GM23338 (cell line): ENCODE data around the gene LLGL2. TPM values are rescaled to one million over a fixed set of nuclear protein-coding genes. Genes with fewer than 3 reads are reported as not detected.

ENCODE experiments used
- ATAC-seq: fragments of 200-7000 bp; cut with Tn5 transposase; 3 replicates; pipeline ENCODE4 v1.9.1; 2020
- DNase-seq: peaks from one replicate; pipeline ENCODE4 v3.0.0-alpha.2; 2015; ENCODE audit warnings: low spot score
- H2AFZ ChIP-seq: fragments of 200-600 bp; sonication (generic); 2 replicates; pipeline ENCODE4 v1.8.0; 2016; ENCODE audit warnings: antibody characterized with exemption, mild to moderate bottlenecking, moderate library complexity
- H3F3A ChIP-seq: fragments of 200-600 bp; sonication (generic); replicated peaks from 2 replicates; pipeline ENCODE4 v1.8.0; 2017; ENCODE audit warnings: antibody characterized with exemption, mixed run types, low read depth
- H3K27ac ChIP-seq: fragments of 200-600 bp; sonication (generic); 2 replicates; pipeline ENCODE4 v1.6.1; 2016; ENCODE audit warnings: low read depth
- H3K27me3 ChIP-seq: fragments of 200-600 bp; sonication (generic); 2 replicates; pipeline ENCODE4 v1.8.0; 2016; ENCODE audit warnings: mild to moderate bottlenecking, mixed run types, moderate library complexity; ENCODE audit not compliant: insufficient read depth
- H3K36me3 ChIP-seq: fragments of 200-600 bp; sonication (generic); 2 replicates; pipeline ENCODE4 v1.8.0; 2016; ENCODE audit warnings: mild to moderate bottlenecking; ENCODE audit not compliant: insufficient read depth
- H3K4me1 ChIP-seq: fragments of 200-600 bp; sonication (generic); 2 replicates; pipeline ENCODE4 v1.8.0; 2016; ENCODE audit warnings: mild to moderate bottlenecking, moderate library complexity; ENCODE audit not compliant: insufficient read depth
- H3K4me2 ChIP-seq: fragments of 200-600 bp; sonication (generic); 2 replicates; pipeline ENCODE4 v1.7.1; 2017; ENCODE audit warnings: mixed run types
- H3K4me3 ChIP-seq: fragments of 200-600 bp; sonication (generic); 2 replicates; pipeline ENCODE4 v1.6.1; 2016; ENCODE audit warnings: mixed run types
- H3K79me2 ChIP-seq: fragments of 200-600 bp; sonication (generic); replicated peaks from 2 replicates; pipeline ENCODE4 v1.8.0; 2017; ENCODE audit warnings: mild to moderate bottlenecking; ENCODE audit not compliant: insufficient read depth
- H3K9me2 ChIP-seq: fragments of 200-600 bp; sonication (generic); 2 replicates; pipeline ENCODE4 v1.8.0; 2017; ENCODE audit not compliant: insufficient read depth
- H4K20me1 ChIP-seq: fragments of 200-600 bp; sonication (generic); replicated peaks from 2 replicates; pipeline ENCODE4 v1.8.0; 2017; ENCODE audit warnings: mild to moderate bottlenecking; ENCODE audit not compliant: insufficient read depth
- H3K27ac Mint-ChIP-seq: 2 replicates; pipeline ENCODE4 v1.8.0; 2020; ENCODE audit warnings: inconsistent platforms, mild to moderate bottlenecking, moderate library complexity, mixed read lengths
- H3K27me3 Mint-ChIP-seq: 3 replicates; pipeline ENCODE4 v1.8.0; 2022; ENCODE audit warnings: low read depth, mild to moderate bottlenecking, moderate library complexity, mixed read lengths, inconsistent platforms; ENCODE audit not compliant: insufficient read depth, poor library complexity
- H3K36me3 Mint-ChIP-seq: 3 replicates; pipeline ENCODE4 v1.8.0; 2021; ENCODE audit warnings: low read depth, mild to moderate bottlenecking, inconsistent platforms, moderate library complexity, mixed read lengths
- H3K4me1 Mint-ChIP-seq: 3 replicates; pipeline ENCODE4 v1.8.0; 2020; ENCODE audit warnings: mild to moderate bottlenecking, inconsistent platforms, mixed read lengths
- H3K4me3 Mint-ChIP-seq: 3 replicates; pipeline ENCODE4 v1.8.0; 2021; ENCODE audit warnings: moderate library complexity, mild to moderate bottlenecking, inconsistent platforms, mixed read lengths
- H3K9me3 Mint-ChIP-seq: 3 replicates; pipeline ENCODE4 v1.8.0; 2020; ENCODE audit warnings: moderate library complexity, mild to moderate bottlenecking, inconsistent platforms, mixed read lengths
- EZH2 ChIP-seq: fragments of 200-600 bp; sonication (generic); IDR thresholded peaks from one replicate; pipeline ENCODE4 v1.8.0; 2017; ENCODE audit warnings: antibody characterized with exemption, mild to moderate bottlenecking, low read depth; ENCODE audit not compliant: unreplicated experiment
- EZH2phosphoT487 ChIP-seq: fragments of 200-600 bp; sonication (generic); IDR thresholded peaks from one replicate; pipeline ENCODE4 v1.8.1; 2018; ENCODE audit warnings: antibody characterized with exemption; ENCODE audit not compliant: unreplicated experiment
- POLR2AphosphoS5 ChIP-seq: IDR thresholded peaks from 2 replicates; pipeline ENCODE4 v1.6.1; 2016; ENCODE audit warnings: antibody characterized with exemption, low read depth
- ZNF331 ChIP-seq: fragments of 250-450 bp; sonication (Bioruptor Pico); IDR thresholded peaks from 2 replicates; pipeline ENCODE4 v1.5.0; 2020; ENCODE audit warnings: low read depth, mild to moderate bottlenecking, moderate library complexity
- polyA plus RNA-seq: library from polyadenylated mRNA; unstranded; fragments of >200 nt; fragmentation: Nextera tagmentation; extraction: Ambion mirVana; gene quantifications from 2 replicates; pipeline ENCODE4 v1.2.1, GENCODE V29; 2016
- total RNA-seq: library from RNA; depleted of rRNA; stranded (reverse); fragments of >200 nt; shearing (Covaris generic); gene quantifications from 2 replicates; pipeline ENCODE4 v1.2.3, GENCODE V29; 2014
- TF ChIP-seq, protein P1 (sequence below), 2 experiments: fragments of 200-600 bp in 1 of 2; sonication (generic) in 1 of 2; conservative IDR thresholded peaks; 2 replicates each; pipeline versions ENCODE4 v1.5.1 to v1.6.1; 2016 to 2017; ENCODE audit warnings: antibody characterized with exemption in 2 of 2, low read depth in 2 of 2, mild to moderate bottlenecking in 2 of 2, moderate library complexity in 1 of 2
- TF ChIP-seq, protein P2 (sequence below): fragments of 250-450 bp; sonication (Bioruptor Pico); IDR thresholded peaks from 2 replicates; pipeline ENCODE4 v1.5.0; 2020; ENCODE audit warnings: mild to moderate bottlenecking, moderate library complexity

The LLGL2 gene
- total and polyA plus RNA-seq, 2 experiments from 2014 or later: 62.5 to 78.5 TPM

DNA sequence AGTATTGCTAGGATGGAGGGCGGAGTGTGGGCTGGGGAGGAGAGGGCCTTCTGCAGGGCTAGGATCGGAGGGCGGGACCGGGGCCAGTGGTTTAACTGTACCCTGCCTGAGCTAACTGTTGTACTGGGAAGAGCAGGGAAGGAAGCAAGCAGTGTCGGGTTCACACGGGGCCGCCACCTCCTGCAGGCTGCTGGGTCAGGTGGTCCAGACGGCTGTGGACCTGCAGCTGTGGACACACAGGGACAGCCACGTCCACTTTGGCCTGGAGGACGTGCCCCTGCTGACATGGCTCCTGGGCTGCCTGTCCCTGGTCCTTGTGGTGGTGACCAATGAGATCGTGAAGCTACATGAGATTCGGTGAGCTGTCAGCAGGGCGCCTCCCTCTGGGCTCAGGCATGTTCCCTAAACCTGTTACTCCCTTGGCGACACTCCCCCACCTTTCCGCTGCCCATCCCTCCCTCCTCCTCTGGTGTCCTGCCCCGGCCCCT is 26.7 kb upstream of the LLGL2 start:
- no peaks in the 10 kb centered on the region for H3K9me3 Mint-ChIP-seq
- peaks cover 10% of the 10 kb centered on the region; the same call in 2 of the 3 replicates for H3K36me3 Mint-ChIP-seq
- no peaks in the 10 kb centered on the region; the same call in 2 of the 3 replicates for H3K4me1 Mint-ChIP-seq
- H3K27ac Mint-ChIP-seq: no peak overlapping the region
- H3K4me1 ChIP-seq: no peaks in the 10 kb centered on the region
- no peak overlapping the region for H3K4me3 Mint-ChIP-seq
- TF ChIP-seq, protein P1, sequence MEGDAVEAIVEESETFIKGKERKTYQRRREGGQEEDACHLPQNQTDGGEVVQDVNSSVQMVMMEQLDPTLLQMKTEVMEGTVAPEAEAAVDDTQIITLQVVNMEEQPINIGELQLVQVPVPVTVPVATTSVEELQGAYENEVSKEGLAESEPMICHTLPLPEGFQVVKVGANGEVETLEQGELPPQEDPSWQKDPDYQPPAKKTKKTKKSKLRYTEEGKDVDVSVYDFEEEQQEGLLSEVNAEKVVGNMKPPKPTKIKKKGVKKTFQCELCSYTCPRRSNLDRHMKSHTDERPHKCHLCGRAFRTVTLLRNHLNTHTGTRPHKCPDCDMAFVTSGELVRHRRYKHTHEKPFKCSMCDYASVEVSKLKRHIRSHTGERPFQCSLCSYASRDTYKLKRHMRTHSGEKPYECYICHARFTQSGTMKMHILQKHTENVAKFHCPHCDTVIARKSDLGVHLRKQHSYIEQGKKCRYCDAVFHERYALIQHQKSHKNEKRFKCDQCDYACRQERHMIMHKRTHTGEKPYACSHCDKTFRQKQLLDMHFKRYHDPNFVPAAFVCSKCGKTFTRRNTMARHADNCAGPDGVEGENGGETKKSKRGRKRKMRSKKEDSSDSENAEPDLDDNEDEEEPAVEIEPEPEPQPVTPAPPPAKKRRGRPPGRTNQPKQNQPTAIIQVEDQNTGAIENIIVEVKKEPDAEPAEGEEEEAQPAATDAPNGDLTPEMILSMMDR (conservative IDR thresholded peaks at IDR 0.05; ENCODE audit: low read depth in 2 of 2): peak in 1 of 2 experiments; percentile 47; a peak in 2 of 4 replicates
- no peak for TF ChIP-seq EZH2phosphoT487
- ATAC-seq (peak; percentile 33), DNase-seq (peak; percentile 47)
- H3F3A ChIP-seq: no peaks in the 10 kb centered on the region
- H3K4me3 ChIP-seq: no peak overlapping the region
- H3K27me3 Mint-ChIP-seq: peaks cover 3% of the 10 kb centered on the region
- H3K36me3 ChIP-seq: no peaks in the 10 kb centered on the region
- H2AFZ ChIP-seq: no peak overlapping the region
- 0 out of 2 replicates have a peak overlapping the region, but pooled peaks have one; percentile 50 for H3K27ac ChIP-seq
- H3K27me3 ChIP-seq: no peaks in the 10 kb centered on the region
- H3K9me2 ChIP-seq: no peaks in the 10 kb centered on the region
- no peak overlapping the region for H3K4me2 ChIP-seq
- no peaks in the 10 kb centered on the region for H4K20me1 ChIP-seq
- H3K79me2 ChIP-seq: no peaks in the 10 kb centered on the region

DNA sequence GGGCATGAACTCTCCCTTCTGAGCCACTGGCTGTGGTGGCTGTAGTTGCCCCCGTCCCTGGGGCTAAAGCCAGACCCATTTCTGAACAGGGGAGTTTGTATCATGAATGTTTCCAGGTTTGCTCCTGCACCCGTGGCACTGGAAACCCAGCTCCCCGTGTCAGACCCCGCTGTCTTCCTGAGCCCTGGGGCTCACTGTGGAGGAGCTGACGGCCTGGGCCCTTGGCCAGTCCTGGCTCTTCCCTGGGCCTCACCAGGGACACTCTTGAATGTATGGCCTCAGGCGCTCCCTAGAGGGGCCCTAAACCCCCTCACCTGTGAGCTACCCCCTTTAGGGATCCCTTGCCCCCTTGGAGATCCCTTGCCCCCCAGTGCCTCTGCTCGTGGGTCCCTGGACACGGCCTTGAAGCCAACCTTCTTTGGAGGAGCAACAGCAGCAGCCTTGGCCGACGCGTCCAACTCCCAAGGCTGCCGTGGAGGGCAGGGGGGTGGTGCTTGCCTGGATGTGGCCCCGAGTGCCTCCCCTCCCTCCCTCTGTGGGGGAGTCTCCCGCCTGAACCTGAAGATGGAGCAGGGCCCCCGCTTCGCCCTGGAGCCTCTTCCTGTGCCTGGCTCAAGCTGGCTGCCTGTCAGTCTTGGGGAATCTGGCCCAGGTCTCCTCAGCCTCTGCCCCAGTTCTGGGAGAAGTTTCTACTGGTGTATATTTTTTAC is 26.0 kb upstream of the LLGL2 start:
- H3K27me3 Mint-ChIP-seq: peaks cover 4% of the 10 kb centered on the region
- H3K27ac Mint-ChIP-seq: no peak overlapping the region
- ATAC-seq: no peak; the same call in 2 of the 3 replicates

More for the DNA sequence above, 26.0 kb upstream of the LLGL2 start:
- Mint-ChIP-seq H3K36me3 (peaks cover 10% of the 10 kb centered on the region; the same call in 2 of the 3 replicates), H3K9me3 (no peaks in the 10 kb centered on the region), H3K4me1 (no peaks in the 10 kb centered on the region; the same call in 2 of the 3 replicates), H3K4me3 (no peak overlapping the region)
- Histone ChIP-seq H2AFZ (no peak overlapping the region), H3K36me3 (no peaks in the 10 kb centered on the region), H3F3A (no peaks in the 10 kb centered on the region), H3K27me3 (no peaks in the 10 kb centered on the region), H4K20me1 (no peaks in the 10 kb centered on the region), H3K4me2 (no peak overlapping the region), H3K4me1 (no peaks in the 10 kb centered on the region), H3K4me3 (no peak overlapping the region), H3K27ac (0 out of 2 replicates have a peak overlapping the region, but pooled peaks have one; percentile 50), H3K9me2 (no peaks in the 10 kb centered on the region), H3K79me2 (no peaks in the 10 kb centered on the region)
- TF ChIP-seq ZNF331 (no peak), EZH2phosphoT487 (no peak), EZH2 (no peak), POLR2AphosphoS5 (no peak; the same call in 1 of the 2 replicates)
- TF ChIP-seq, protein P2, sequence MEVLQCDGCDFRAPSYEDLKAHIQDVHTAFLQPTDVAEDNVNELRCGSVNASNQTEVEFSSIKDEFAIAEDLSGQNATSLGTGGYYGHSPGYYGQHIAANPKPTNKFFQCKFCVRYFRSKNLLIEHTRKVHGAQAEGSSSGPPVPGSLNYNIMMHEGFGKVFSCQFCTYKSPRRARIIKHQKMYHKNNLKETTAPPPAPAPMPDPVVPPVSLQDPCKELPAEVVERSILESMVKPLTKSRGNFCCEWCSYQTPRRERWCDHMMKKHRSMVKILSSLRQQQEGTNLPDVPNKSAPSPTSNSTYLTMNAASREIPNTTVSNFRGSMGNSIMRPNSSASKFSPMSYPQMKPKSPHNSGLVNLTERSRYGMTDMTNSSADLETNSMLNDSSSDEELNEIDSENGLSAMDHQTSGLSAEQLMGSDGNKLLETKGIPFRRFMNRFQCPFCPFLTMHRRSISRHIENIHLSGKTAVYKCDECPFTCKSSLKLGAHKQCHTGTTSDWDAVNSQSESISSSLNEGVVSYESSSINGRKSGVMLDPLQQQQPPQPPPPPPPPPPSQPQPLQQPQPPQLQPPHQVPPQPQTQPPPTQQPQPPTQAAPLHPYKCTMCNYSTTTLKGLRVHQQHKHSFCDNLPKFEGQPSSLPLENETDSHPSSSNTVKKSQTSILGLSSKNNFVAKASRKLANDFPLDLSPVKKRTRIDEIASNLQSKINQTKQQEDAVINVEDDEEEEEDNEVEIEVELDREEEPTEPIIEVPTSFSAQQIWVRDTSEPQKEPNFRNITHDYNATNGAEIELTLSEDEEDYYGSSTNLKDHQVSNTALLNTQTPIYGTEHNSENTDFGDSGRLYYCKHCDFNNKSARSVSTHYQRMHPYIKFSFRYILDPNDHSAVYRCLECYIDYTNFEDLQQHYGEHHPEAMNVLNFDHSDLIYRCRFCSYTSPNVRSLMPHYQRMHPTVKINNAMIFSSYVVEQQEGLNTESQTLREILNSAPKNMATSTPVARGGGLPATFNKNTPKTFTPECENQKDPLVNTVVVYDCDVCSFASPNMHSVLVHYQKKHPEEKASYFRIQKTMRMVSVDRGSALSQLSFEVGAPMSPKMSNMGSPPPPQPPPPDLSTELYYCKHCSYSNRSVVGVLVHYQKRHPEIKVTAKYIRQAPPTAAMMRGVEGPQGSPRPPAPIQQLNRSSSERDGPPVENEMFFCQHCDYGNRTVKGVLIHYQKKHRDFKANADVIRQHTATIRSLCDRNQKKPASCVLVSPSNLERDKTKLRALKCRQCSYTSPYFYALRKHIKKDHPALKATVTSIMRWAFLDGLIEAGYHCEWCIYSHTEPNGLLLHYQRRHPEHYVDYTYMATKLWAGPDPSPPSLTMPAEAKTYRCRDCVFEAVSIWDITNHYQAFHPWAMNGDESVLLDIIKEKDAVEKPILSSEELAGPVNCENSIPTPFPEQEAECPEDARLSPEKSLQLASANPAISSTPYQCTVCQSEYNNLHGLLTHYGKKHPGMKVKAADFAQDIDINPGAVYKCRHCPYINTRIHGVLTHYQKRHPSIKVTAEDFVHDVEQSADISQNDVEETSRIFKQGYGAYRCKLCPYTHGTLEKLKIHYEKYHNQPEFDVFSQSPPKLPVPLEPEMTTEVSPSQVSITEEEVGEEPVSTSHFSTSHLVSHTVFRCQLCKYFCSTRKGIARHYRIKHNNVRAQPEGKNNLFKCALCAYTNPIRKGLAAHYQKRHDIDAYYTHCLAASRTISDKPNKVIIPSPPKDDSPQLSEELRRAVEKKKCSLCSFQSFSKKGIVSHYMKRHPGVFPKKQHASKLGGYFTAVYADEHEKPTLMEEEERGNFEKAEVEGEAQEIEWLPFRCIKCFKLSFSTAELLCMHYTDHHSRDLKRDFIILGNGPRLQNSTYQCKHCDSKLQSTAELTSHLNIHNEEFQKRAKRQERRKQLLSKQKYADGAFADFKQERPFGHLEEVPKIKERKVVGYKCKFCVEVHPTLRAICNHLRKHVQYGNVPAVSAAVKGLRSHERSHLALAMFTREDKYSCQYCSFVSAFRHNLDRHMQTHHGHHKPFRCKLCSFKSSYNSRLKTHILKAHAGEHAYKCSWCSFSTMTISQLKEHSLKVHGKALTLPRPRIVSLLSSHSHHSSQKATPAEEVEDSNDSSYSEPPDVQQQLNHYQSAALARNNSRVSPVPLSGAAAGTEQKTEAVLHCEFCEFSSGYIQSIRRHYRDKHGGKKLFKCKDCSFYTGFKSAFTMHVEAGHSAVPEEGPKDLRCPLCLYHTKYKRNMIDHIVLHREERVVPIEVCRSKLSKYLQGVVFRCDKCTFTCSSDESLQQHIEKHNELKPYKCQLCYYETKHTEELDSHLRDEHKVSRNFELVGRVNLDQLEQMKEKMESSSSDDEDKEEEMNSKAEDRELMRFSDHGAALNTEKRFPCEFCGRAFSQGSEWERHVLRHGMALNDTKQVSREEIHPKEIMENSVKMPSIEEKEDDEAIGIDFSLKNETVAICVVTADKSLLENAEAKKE (CRISPR knock-in tag): no peak
- DNase-seq: no peak
